PFSK-1 (cell line): ENCODE results near the gene DENND10.

ENCODE experiments used
- POLR2AphosphoS5 ChIP-seq: IDR thresholded peaks from 2 replicates; pipeline ENCODE4 v1.6.1; 2012; ENCODE audit warnings: low read depth, mild to moderate bottlenecking, control low read depth, low read length, moderate library complexity
- TF ChIP-seq, protein P1 (sequence below), 2 experiments: IDR thresholded peaks; 2 replicates each; pipeline versions ENCODE4 v1.6.1 to v1.8.0; 2011 to 2012; ENCODE audit warnings: low read depth in 2 of 2, low read length in 2 of 2, control low read depth in 1 of 2, inconsistent platforms in 1 of 2, mild to moderate bottlenecking in 1 of 2, moderate library complexity in 1 of 2; ENCODE audit not compliant: insufficient read depth in 1 of 2

DNA sequence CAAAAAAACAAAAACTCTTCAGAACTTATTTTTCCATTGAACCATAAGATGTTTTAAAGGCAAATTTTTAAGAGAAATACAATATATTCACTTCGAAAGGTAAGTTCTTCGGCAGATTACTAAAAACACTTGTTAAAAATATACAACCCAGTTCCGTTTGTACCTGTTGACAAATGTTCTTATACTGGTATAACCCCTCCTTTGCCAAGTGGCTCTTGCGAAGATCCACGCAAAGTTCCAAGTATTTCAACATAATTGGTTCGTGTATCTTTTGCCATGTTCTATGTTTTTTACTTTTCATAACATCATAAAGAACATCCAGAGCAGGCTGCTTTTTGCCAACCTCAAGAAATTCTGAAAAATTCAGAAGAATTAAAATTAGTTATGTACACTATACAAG lies 30.3 kb upstream of the DENND10 start:
- TF ChIP-seq POLR2AphosphoS5: no peak
- TF ChIP-seq, protein P1, sequence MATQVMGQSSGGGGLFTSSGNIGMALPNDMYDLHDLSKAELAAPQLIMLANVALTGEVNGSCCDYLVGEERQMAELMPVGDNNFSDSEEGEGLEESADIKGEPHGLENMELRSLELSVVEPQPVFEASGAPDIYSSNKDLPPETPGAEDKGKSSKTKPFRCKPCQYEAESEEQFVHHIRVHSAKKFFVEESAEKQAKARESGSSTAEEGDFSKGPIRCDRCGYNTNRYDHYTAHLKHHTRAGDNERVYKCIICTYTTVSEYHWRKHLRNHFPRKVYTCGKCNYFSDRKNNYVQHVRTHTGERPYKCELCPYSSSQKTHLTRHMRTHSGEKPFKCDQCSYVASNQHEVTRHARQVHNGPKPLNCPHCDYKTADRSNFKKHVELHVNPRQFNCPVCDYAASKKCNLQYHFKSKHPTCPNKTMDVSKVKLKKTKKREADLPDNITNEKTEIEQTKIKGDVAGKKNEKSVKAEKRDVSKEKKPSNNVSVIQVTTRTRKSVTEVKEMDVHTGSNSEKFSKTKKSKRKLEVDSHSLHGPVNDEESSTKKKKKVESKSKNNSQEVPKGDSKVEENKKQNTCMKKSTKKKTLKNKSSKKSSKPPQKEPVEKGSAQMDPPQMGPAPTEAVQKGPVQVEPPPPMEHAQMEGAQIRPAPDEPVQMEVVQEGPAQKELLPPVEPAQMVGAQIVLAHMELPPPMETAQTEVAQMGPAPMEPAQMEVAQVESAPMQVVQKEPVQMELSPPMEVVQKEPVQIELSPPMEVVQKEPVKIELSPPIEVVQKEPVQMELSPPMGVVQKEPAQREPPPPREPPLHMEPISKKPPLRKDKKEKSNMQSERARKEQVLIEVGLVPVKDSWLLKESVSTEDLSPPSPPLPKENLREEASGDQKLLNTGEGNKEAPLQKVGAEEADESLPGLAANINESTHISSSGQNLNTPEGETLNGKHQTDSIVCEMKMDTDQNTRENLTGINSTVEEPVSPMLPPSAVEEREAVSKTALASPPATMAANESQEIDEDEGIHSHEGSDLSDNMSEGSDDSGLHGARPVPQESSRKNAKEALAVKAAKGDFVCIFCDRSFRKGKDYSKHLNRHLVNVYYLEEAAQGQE (IDR thresholded peaks at IDR 0.05; ENCODE audit: insufficient read depth in 1 of 2, low read depth in 2 of 2, low read length in 2 of 2): no peak
